SU-DHL-6 (cell line): ENCODE results near the gene PEX11B.

ENCODE experiments used
- EZH2phosphoT487 ChIP-seq: fragments of 200-600 bp; sonication (generic), shearing (Covaris generic); conservative IDR thresholded peaks from 2 replicates; pipeline ENCODE4 v1.6.1; 2018; ENCODE audit warnings: mild to moderate bottlenecking, antibody characterized with exemption, low read length, moderate library complexity, mixed read lengths
- TF ChIP-seq, protein P1 (sequence below): fragments of 200-600 bp; sonication (generic); IDR thresholded peaks from one replicate; pipeline ENCODE4 v1.5.1; 2017; ENCODE audit warnings: antibody characterized with exemption, mild to moderate bottlenecking, low read length, moderate library complexity; ENCODE audit not compliant: insufficient read depth, poor library complexity, severe bottlenecking

DNA sequence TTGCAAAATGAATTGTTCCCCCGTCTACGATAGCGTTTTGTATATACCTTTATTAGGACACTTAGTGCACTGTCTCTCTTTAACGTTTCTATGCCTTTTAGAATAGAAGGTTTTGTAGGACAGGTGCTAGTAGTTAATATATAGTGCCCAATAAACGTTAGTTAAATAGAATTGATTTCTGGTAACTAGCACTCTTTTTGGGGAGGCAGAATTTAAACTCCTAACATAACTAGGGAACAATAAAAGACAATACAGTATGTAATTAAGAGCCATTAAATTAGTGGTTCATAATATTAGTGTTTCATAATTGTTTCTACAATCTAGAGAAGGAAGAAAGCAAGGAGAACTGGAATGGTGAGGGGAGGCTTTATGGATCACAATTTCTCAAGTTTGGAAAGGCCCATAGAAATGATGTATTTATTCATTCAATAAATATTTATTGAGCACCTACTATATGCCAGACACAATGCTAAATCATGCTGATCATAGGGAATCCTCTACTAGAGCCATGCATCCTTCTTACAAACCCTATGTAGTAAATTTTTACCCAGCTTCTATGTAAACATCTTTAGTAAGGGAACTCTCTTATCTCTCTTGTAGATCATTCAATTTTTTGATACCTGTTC lies 46.7 kb upstream of the PEX11B start:
- TF ChIP-seq, protein P1, sequence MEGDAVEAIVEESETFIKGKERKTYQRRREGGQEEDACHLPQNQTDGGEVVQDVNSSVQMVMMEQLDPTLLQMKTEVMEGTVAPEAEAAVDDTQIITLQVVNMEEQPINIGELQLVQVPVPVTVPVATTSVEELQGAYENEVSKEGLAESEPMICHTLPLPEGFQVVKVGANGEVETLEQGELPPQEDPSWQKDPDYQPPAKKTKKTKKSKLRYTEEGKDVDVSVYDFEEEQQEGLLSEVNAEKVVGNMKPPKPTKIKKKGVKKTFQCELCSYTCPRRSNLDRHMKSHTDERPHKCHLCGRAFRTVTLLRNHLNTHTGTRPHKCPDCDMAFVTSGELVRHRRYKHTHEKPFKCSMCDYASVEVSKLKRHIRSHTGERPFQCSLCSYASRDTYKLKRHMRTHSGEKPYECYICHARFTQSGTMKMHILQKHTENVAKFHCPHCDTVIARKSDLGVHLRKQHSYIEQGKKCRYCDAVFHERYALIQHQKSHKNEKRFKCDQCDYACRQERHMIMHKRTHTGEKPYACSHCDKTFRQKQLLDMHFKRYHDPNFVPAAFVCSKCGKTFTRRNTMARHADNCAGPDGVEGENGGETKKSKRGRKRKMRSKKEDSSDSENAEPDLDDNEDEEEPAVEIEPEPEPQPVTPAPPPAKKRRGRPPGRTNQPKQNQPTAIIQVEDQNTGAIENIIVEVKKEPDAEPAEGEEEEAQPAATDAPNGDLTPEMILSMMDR, result no peak
- no peak for TF ChIP-seq EZH2phosphoT487
